LNCaP clone FGC (cell line): ENCODE data around the gene USH1C.

ENCODE experiments used
- DNase-seq: peaks from one replicate; pipeline ENCODE4 v3.0.0-alpha.2; 2011; ENCODE audit warnings: low read depth
- H3K4me3 ChIP-seq: 2 replicates; pipeline ENCODE4 v1.5.1; 2011; ENCODE audit warnings: mild to moderate bottlenecking, low read depth, low read length, control low read depth
- CTCF ChIP-seq: IDR thresholded peaks from 2 replicates; pipeline ENCODE4 v1.5.1; 2012; ENCODE audit warnings: mild to moderate bottlenecking; ENCODE audit not compliant: control insufficient read depth, insufficient read depth; ENCODE audit errors: extremely low read depth

USH1C gene

GRCh38 chr11:17479284-17480214, 64.7 kb downstream of the USH1C start:
- no peak for TF ChIP-seq CTCF
- no peak for DNase-seq
- H3K4me3 ChIP-seq, result no peak overlapping the region

- no peak for TF ChIP-seq CTCF
- no peak for DNase-seq
- no peak overlapping the region for H3K4me3 ChIP-seq
These were observed 66.1 kb downstream of the USH1C start for GRCh38 chr11:17478070-17478469.

- H3K4me3 ChIP-seq, result no peak overlapping the region
- TF ChIP-seq CTCF, result no peak
- DNase-seq, result no peak
These were observed 66.9 kb downstream of the USH1C start for GRCh38 chr11:17477361-17477760.

GRCh38 chr11:17477084-17477333, 67.2 kb downstream of the USH1C start:
- TF ChIP-seq CTCF, result no peak
- H3K4me3 ChIP-seq, result no peak overlapping the region

GRCh38 chr11:17476317-17477083, 67.7 kb downstream of the USH1C start, which contains the start of gene ABCC8:
TSS of gene ABCC8 (minus strand) at chr11:17476845. CDS start at chr11:17476776, 69 bp downstream.
- TF ChIP-seq CTCF, result no peak
- H3K4me3 ChIP-seq, result peak within 1 kb of the TSS; percentile 46
- DNase-seq, result no peak

More at GRCh38 chr11:17477084-17477333, 67.2 kb downstream of the USH1C start:
- DNase-seq, result no peak

- H3K4me3 ChIP-seq, result peak overlapping the region; percentile 46
- TF ChIP-seq CTCF, result no peak
- DNase-seq, result no peak
These were observed 68.4 kb downstream of the USH1C start for GRCh38 chr11:17475666-17476316.
